Measurements from ENCODE around the gene LSR. TPM values are rescaled to one million over a fixed set of nuclear protein-coding genes. Genes with fewer than 3 reads are reported as not detected.

The LSR gene
- total and polyA plus RNA-seq, 2 donors (not counting 1 experiment from before 2014, with no cell fraction given), result 37.2 to 45.3 TPM

DNA sequence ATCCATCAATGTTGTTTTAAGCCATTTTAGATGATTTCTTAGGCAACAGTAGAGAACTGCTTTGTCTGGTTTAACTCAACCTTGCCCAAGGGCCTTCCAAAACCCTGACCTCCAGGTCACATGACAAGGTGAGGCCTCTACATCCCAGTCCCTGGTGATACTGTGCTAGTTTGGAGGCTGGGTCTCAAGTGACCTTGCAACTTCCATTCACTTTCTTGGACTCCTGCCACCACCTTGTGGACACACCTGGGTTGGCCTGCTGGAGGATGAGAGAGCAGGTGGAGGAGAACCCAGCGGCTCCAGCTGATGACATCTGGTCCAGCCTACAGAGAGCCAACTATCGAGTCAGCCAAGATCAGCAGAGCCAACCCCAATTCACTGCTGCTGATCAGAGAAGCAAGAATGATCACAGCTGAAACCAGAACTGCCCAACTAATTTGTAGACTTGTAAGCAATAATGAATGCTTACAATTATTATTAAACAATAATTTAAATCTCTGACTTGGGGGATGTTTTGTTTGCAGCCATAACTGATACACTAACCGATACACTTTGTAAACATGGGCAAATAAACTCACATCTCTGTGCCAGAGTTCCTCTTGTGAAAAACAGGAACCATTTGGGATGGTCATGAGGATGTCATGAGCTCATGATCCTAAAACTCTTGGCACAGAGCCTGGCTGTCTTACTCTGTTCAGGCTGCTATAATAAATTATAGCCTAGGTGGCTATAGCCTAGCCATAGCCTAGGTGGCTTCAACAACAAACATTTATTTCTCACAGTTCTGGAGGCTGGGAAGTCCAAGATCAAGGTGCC lies 31.8 kb upstream of the LSR start:
- Histone ChIP-seq H3K27ac (ENCODE audit: low read length in 2 of 2) (peak overlapping the region in 1 of 2 donors; percentile 93), H3K4me3 (ENCODE audit: control extremely low read depth in 1 of 5, extremely low read depth in 1 of 5, insufficient read depth in 1 of 5, low read depth in 2 of 5, low read length in 4 of 5) (no peak overlapping the region), H3K36me3 (replicated peaks in 1 of 2; ENCODE audit: control extremely low read depth in 1 of 2, control insufficient read depth in 1 of 2, extremely low read depth in 1 of 2, insufficient read depth in 2 of 2, low read length in 1 of 2) (no peaks in the 10 kb centered on the region), H3K79me2 (ENCODE audit: control insufficient read depth, insufficient read depth, low read length) (no peaks in the 10 kb centered on the region), H3K9ac (ENCODE audit: low read length) (no peak overlapping the region), H2AFZ (ENCODE audit: insufficient read depth, low read depth, low read length, poor library complexity, severe bottlenecking) (no peak overlapping the region), H4K20me1 (ENCODE audit: control insufficient read depth, insufficient read depth, low read length, poor library complexity, severe bottlenecking) (no peaks in the 10 kb centered on the region), H3K27me3 (replicated peaks in 1 of 4; ENCODE audit: control extremely low read depth in 1 of 4, control insufficient read depth in 3 of 4, insufficient read depth in 4 of 4, low read length in 3 of 4) (no peaks in the 10 kb centered on the region), H3K4me2 (replicated peaks; ENCODE audit: low read depth, low read length, poor library complexity, severe bottlenecking) (no peak overlapping the region), H3K4me1 (ENCODE audit: control insufficient read depth in 2 of 2, insufficient read depth in 2 of 2, low read length in 2 of 2) (peaks cover 49 to 50% of the 10 kb centered on the region in 2 donors), H3K9me3 (ENCODE audit: control extremely low read depth in 1 of 3, control insufficient read depth in 2 of 3, insufficient read depth in 1 of 3, low read length in 2 of 3) (peaks cover 0 to 4% (median 0%) of the 10 kb centered on the region in 3 donors)
- Mint-ChIP-seq H3K9me3 (ENCODE audit: insufficient read depth) (peaks cover 2% of the 10 kb centered on the region), H3K27me3 (no peaks in the 10 kb centered on the region), H3K27ac (peak overlapping the region; percentile 98), H3K4me1 (peaks cover 52% of the 10 kb centered on the region), H3K4me3 (no peak overlapping the region)
- TF ChIP-seq, protein P1, sequence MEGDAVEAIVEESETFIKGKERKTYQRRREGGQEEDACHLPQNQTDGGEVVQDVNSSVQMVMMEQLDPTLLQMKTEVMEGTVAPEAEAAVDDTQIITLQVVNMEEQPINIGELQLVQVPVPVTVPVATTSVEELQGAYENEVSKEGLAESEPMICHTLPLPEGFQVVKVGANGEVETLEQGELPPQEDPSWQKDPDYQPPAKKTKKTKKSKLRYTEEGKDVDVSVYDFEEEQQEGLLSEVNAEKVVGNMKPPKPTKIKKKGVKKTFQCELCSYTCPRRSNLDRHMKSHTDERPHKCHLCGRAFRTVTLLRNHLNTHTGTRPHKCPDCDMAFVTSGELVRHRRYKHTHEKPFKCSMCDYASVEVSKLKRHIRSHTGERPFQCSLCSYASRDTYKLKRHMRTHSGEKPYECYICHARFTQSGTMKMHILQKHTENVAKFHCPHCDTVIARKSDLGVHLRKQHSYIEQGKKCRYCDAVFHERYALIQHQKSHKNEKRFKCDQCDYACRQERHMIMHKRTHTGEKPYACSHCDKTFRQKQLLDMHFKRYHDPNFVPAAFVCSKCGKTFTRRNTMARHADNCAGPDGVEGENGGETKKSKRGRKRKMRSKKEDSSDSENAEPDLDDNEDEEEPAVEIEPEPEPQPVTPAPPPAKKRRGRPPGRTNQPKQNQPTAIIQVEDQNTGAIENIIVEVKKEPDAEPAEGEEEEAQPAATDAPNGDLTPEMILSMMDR (IDR thresholded peaks at IDR 0.05), result peak; percentile 30
- TF ChIP-seq EZH2 (IDR thresholded peaks at IDR 0.05; ENCODE audit: borderline replicate concordance, insufficient read depth, low read depth, low read length, poor library complexity, severe bottlenecking), result no peak
- intact Hi-C loops (cut with micrococcal nuclease), result loop anchor here (1.0 kb wide), 2 partner anchors 103 to 150 kb away; no protein-coding TSS in a partner anchor
- ChIA-PET POLR2A (interaction anchor here (0.6 to 2.8 kb wide), 6 partner anchors 11 to 686 kb away, joined by 3 to 11 read pairs (median 4); partner anchors contain the start of gene FFAR1), CTCF (interaction anchor here (0.7 to 4.4 kb wide), 26 partner anchors 9 to 252 kb away, joined by 3 to 64 read pairs (median 6); partner anchors contain the start of genes FXYD5, FXYD7 and LGI4)
- no CpG with 5 or more reads among the region's 3 CpGs for WGBS (ENCODE audit: insufficient coverage)
- DNase-seq, result peak; percentile 61
- ATAC-seq (ENCODE audit: low read depth), result no peak

GRCh38 chr19:35217649-35217990 lies 31.2 kb upstream of the LSR start:
- Histone ChIP-seq H3K27ac (ENCODE audit: low read length in 2 of 2) (no peak overlapping the region), H3K4me2 (replicated peaks; ENCODE audit: low read depth, low read length, poor library complexity, severe bottlenecking) (no peak overlapping the region), H3K9me3 (ENCODE audit: control extremely low read depth in 1 of 3, control insufficient read depth in 2 of 3, insufficient read depth in 1 of 3, low read length in 2 of 3) (peaks cover 0 to 7% (median 0%) of the 10 kb centered on the region in 3 donors), H3K4me3 (ENCODE audit: control extremely low read depth in 1 of 5, extremely low read depth in 1 of 5, insufficient read depth in 1 of 5, low read depth in 2 of 5, low read length in 4 of 5) (no peak overlapping the region), H3K79me2 (ENCODE audit: control insufficient read depth, insufficient read depth, low read length) (no peaks in the 10 kb centered on the region), H3K27me3 (replicated peaks in 1 of 4; ENCODE audit: control extremely low read depth in 1 of 4, control insufficient read depth in 3 of 4, insufficient read depth in 4 of 4, low read length in 3 of 4) (no peaks in the 10 kb centered on the region), H3K4me1 (ENCODE audit: control insufficient read depth in 2 of 2, insufficient read depth in 2 of 2, low read length in 2 of 2) (peaks cover 43 to 44% of the 10 kb centered on the region in 2 donors), H3K36me3 (replicated peaks in 1 of 2; ENCODE audit: control extremely low read depth in 1 of 2, control insufficient read depth in 1 of 2, extremely low read depth in 1 of 2, insufficient read depth in 2 of 2, low read length in 1 of 2) (no peaks in the 10 kb centered on the region), H2AFZ (ENCODE audit: insufficient read depth, low read depth, low read length, poor library complexity, severe bottlenecking) (no peak overlapping the region), H4K20me1 (ENCODE audit: control insufficient read depth, insufficient read depth, low read length, poor library complexity, severe bottlenecking) (no peaks in the 10 kb centered on the region), H3K9ac (ENCODE audit: low read length) (no peak overlapping the region)
- DNase-seq (no peak), ATAC-seq (ENCODE audit: low read depth) (no peak)
- H3K4me1 Mint-ChIP-seq, result peaks cover 48% of the 10 kb centered on the region
- no peak overlapping the region for H3K4me3 Mint-ChIP-seq
- H3K27me3 Mint-ChIP-seq, result no peaks in the 10 kb centered on the region
- intact Hi-C loops (cut with micrococcal nuclease), result loop anchor here (1.0 kb wide), 2 partner anchors 103 to 150 kb away; no protein-coding TSS in a partner anchor
- ChIA-PET POLR2A (interaction anchor here (0.6 to 2.8 kb wide), 2 partner anchors 11 to 495 kb away, joined by 3 to 11 read pairs; no protein-coding TSS in a partner anchor), CTCF (interaction anchor here (0.7 to 4.4 kb wide), 18 partner anchors 8 to 252 kb away, joined by 3 to 64 read pairs (median 9); partner anchors contain the start of genes FXYD5, FXYD7 and LGI4)
- H3K27ac Mint-ChIP-seq, result peak overlapping the region; percentile 74
- peaks cover 2% of the 10 kb centered on the region for H3K9me3 Mint-ChIP-seq (ENCODE audit: insufficient read depth)
- TF ChIP-seq, protein P1 (IDR thresholded peaks at IDR 0.05), result no peak
- TF ChIP-seq EZH2 (IDR thresholded peaks at IDR 0.05; ENCODE audit: borderline replicate concordance, insufficient read depth, low read depth, low read length, poor library complexity, severe bottlenecking), result no peak
